Natural killer cell (primary cell): ENCODE measurements around the gene MIA3. TPM values are rescaled to one million over a fixed set of nuclear protein-coding genes. Genes with fewer than 3 reads are reported as not detected.

Experiments
- ATAC-seq, 3 donors: fragments of 150-1000 bp in 2 of 3; fragments of 200-7000 bp in 1 of 3; cut with Tn5 transposase; 1 replicate in 1 of 3; 2 replicates in 2 of 3; pipeline ENCODE4 v1.10.0; 2021; ENCODE audit warnings: mild to moderate bottlenecking in 2 of 3, moderate library complexity in 2 of 3
- DNase-seq, 2 donors: peaks; one replicate each; pipeline versions ENCODE4 v3.0.0 to v3.0.0-alpha.2; 2013 to 2021; ENCODE audit warnings: mixed read lengths in 1 of 2
- H3K27ac ChIP-seq: one replicate; pipeline ENCODE4 v1.5.1; 2013; ENCODE audit warnings: mild to moderate bottlenecking, low read length
- H3K27me3 ChIP-seq: one replicate; pipeline ENCODE4 v1.6.1; 2013; ENCODE audit warnings: low read length; ENCODE audit not compliant: control insufficient read depth, insufficient read depth
- H3K36me3 ChIP-seq: one replicate; pipeline ENCODE4 v1.6.1; 2013; ENCODE audit warnings: low read length; ENCODE audit not compliant: control insufficient read depth, insufficient read depth
- H3K4me1 ChIP-seq: one replicate; pipeline ENCODE4 v1.6.1; 2013; ENCODE audit warnings: low read length; ENCODE audit not compliant: control insufficient read depth, insufficient read depth
- H3K4me3 ChIP-seq: one replicate; pipeline ENCODE4 v1.5.1; 2013; ENCODE audit warnings: low read length
- H3K9me3 ChIP-seq: one replicate; pipeline ENCODE4 v1.6.1; 2013; ENCODE audit warnings: low read length; ENCODE audit not compliant: control insufficient read depth, insufficient read depth
- H3K27ac Mint-ChIP-seq, 2 donors: one replicate each; pipeline ENCODE4 v1.8.0; 2022; ENCODE audit warnings: mild to moderate bottlenecking in 2 of 2, mixed read lengths in 2 of 2, moderate library complexity in 1 of 2
- H3K27me3 Mint-ChIP-seq, 2 donors: one replicate each; pipeline ENCODE4 v1.8.0; 2022; ENCODE audit warnings: low read depth in 2 of 2, mixed read lengths in 2 of 2
- H3K36me3 Mint-ChIP-seq: one replicate; pipeline ENCODE4 v1.8.0; 2022; ENCODE audit warnings: mixed read lengths
- H3K4me1 Mint-ChIP-seq, 2 donors: one replicate each; pipeline ENCODE4 v1.8.0; 2022; ENCODE audit warnings: mixed read lengths in 2 of 2
- H3K4me3 Mint-ChIP-seq: one replicate; pipeline ENCODE4 v1.8.0; 2022; ENCODE audit warnings: mild to moderate bottlenecking, moderate library complexity, mixed read lengths
- H3K9me3 Mint-ChIP-seq, 2 donors: one replicate each; pipeline ENCODE4 v1.8.0; 2022; ENCODE audit warnings: mixed read lengths in 2 of 2
- CTCF ChIP-seq: fragments of 200-600 bp; IDR thresholded peaks from one replicate; pipeline ENCODE4 v1.8.0; 2022; ENCODE audit warnings: antibody characterized with exemption
- WGBS: methylation state at CpG from one replicate; pipeline ENCODE4 v1.1.7; 2013; ENCODE audit warnings: missing lambda C conversion rate; ENCODE audit not compliant: insufficient coverage; 5-methylcytosine and 5-hydroxymethylcytosine counted together
- intact Hi-C: fragments of 100-400 bp; cut with micrococcal nuclease; formaldehyde crosslinking; loops from one replicate; pipeline ENCODE4 v1.14.2; 2022
- total RNA-seq, 4 donors: library from RNA; stranded (reverse); fragments of 120-200 nt in 1 of 4; gene quantifications; one replicate each; pipeline versions ENCODE4 v1.2.3 to v1.2.4, GENCODE V29; 2013 to 2022

MIA3 gene
- total RNA-seq, 3 donors from 2014 or later (not counting 1 experiment from before 2014, with no cell fraction given): 87.0 to 98.8 (median 94.0) TPM

DNA sequence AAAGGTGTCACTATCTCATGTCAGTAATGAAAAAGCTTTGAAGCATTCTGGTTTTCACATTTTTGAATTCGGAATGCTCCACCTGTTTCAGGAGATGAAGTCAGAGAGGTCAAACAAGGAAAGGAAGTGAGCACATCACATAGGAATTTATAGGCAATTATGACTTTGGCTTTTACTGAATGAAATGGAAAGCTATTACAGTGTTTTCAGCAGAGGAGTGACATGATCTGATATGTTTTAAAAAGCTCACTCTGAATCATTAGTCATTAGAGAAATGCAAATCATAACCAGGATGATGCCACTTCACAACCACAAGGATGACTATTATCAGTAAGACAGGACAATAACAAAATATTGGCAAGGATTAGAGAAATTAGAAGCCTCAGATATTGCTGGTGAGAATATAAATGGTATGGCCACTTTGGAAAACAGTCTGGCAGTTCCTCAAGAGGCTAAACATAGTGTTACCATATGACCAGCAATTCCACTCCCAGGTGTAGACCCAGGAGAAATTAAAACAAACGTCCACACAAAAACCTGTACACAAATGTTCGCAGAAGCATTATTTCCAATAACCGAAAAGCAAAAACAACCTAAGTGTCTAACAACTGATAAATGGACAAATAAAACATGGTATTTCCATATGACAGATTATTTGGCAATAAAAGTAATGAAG lies 35.7 kb upstream of the MIA3 start:
- intact Hi-C loops: no loop called here
- H3K27me3 Mint-ChIP-seq: no peaks in the 10 kb centered on the region
- no peaks in the 10 kb centered on the region for H3K27me3 ChIP-seq
- H3K4me3 Mint-ChIP-seq: no peak overlapping the region
- H3K4me1 Mint-ChIP-seq: peaks cover 0 to 7% of the 10 kb centered on the region in 2 donors
- no peak overlapping the region for H3K4me3 ChIP-seq
- no peak overlapping the region for H3K27ac Mint-ChIP-seq
- no peaks in the 10 kb centered on the region for H3K9me3 Mint-ChIP-seq
- 89% methylated on average over 3 of the region's 4 CpGs for WGBS
- DNase-seq (no peak), ATAC-seq (no peak)
- H3K9me3 ChIP-seq: no peaks in the 10 kb centered on the region
- peaks cover 29% of the 10 kb centered on the region for H3K36me3 ChIP-seq
- H3K27ac ChIP-seq: no peak overlapping the region
- TF ChIP-seq CTCF: no peak
- H3K4me1 ChIP-seq: no peaks in the 10 kb centered on the region
- H3K36me3 Mint-ChIP-seq: peaks cover 34% of the 10 kb centered on the region

DNA sequence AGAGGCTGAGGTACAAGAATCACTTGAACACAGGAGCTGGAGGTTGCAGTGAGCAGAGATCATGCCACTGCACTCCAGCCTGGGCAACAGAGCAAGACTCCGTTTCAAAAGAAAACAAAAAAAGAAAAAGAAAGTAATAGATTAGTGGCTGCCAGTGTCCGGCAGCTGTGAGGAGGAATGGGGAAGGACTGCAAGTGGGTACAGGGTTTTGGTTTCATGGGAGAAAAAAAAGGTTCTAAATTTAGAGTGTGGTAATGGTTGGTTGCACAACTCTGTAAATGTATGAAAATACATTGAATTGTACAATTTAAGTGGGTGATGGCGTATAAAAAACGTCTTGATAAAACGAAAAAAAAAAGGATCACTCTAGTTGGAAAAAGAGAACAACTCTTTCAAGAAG lies 34.8 kb upstream of the MIA3 start:
- no peak for TF ChIP-seq CTCF
- Mint-ChIP-seq H3K36me3 (peaks cover 30% of the 10 kb centered on the region), H3K9me3 (no peaks in the 10 kb centered on the region), H3K4me3 (no peak overlapping the region), H3K27ac (no peak overlapping the region), H3K27me3 (no peaks in the 10 kb centered on the region), H3K4me1 (peaks cover under 1 to 7% of the 10 kb centered on the region in 2 donors)
- Histone ChIP-seq H3K4me3 (no peak overlapping the region), H3K27ac (no peak overlapping the region), H3K27me3 (no peaks in the 10 kb centered on the region), H3K4me1 (no peaks in the 10 kb centered on the region), H3K36me3 (peaks cover 28% of the 10 kb centered on the region), H3K9me3 (no peaks in the 10 kb centered on the region)
- intact Hi-C loops: no loop called here
- DNase-seq (no peak), ATAC-seq (no peak)
- WGBS: 56% methylated on average over 5 of the region's 5 CpGs

DNA sequence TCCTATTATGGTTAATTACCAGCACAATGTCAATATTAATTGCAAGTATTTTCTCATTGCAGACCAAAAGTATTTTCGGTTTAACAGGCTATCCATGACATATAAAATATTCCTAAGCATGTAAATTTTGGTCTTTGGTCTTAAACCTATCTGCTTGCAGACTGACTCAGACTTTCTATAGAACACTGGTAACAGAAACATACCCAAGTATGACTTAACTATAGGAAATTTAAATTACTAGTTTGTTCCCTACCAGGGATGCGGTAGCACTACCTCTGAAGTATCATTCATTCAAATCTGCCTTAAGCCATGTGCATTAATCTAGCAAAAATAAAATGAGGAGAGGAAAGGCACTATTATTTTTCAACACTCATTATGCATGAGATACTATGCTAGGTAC lies 31.1 kb upstream of the MIA3 start:
- no peak overlapping the region for H3K27ac ChIP-seq
- no peak for DNase-seq

More for the DNA sequence above, 31.1 kb upstream of the MIA3 start:
- Histone ChIP-seq H3K27me3 (no peaks in the 10 kb centered on the region), H3K4me1 (peaks cover 9% of the 10 kb centered on the region), H3K9me3 (no peaks in the 10 kb centered on the region), H3K4me3 (no peak overlapping the region), H3K36me3 (peaks cover 21% of the 10 kb centered on the region)
- peaks cover 27 to 33% of the 10 kb centered on the region in 2 donors for H3K4me1 Mint-ChIP-seq
- intact Hi-C loops: loop anchor here (5.0 kb wide), 1 partner anchor 125 kb away; the partner anchor contains the start of genes AIDA and BROX
- H3K27me3 Mint-ChIP-seq: no peaks in the 10 kb centered on the region
- 100% methylated on average over 1 of the region's 2 CpGs for WGBS
- no peak for TF ChIP-seq CTCF
- no peak overlapping the region for H3K27ac Mint-ChIP-seq
- no peak for ATAC-seq
- H3K4me3 Mint-ChIP-seq: no peak overlapping the region
- peaks cover 24% of the 10 kb centered on the region for H3K36me3 Mint-ChIP-seq
- H3K9me3 Mint-ChIP-seq: no peaks in the 10 kb centered on the region
